Measurements from ENCODE around the gene USP44.
A peak's percentile ranks its signal among the peaks of the same experiment; 100 is the strongest.
"Not testable (repeated sequence)": the region's sequence is repeated elsewhere in the genome, so short reads cannot be mapped to it uniquely, and the experiment has no call there.

The USP44 gene

GRCh38 chr12:95505039-95505438 is 46.2 kb downstream of the USP44 start:
- DNase-seq = no peak

GRCh38 chr12:95504140-95504539 is 47.1 kb downstream of the USP44 start:
- no peak for DNase-seq

GRCh38 chr12:95499772-95500171 is 51.5 kb downstream of the USP44 start:
- no peak for DNase-seq

GRCh38 chr12:95498968-95499367 is 52.3 kb downstream of the USP44 start:
- DNase-seq = no peak

GRCh38 chr12:95497031-95497430 is 54.2 kb downstream of the USP44 start:
- DNase-seq = no peak

- no peak for DNase-seq
Measured at GRCh38 chr12:95495433-95495832, 55.8 kb downstream of the USP44 start.

- no peak for DNase-seq
Measured at GRCh38 chr12:95494888-95495287, 56.4 kb downstream of the USP44 start.

GRCh38 chr12:95492462-95492861 is 58.8 kb downstream of the USP44 start:
- DNase-seq = no peak

GRCh38 chr12:95487024-95487423 is 64.3 kb downstream of the USP44 start:
- no peak for DNase-seq

GRCh38 chr12:95484524-95484923 is 66.8 kb downstream of the USP44 start:
- no peak for DNase-seq

- not testable (repeated sequence) for DNase-seq
Measured at GRCh38 chr12:95482564-95482963, 68.7 kb downstream of the USP44 start.

GRCh38 chr12:95481888-95482287 is 69.4 kb downstream of the USP44 start:
- no peak for DNase-seq

- DNase-seq = no peak
Measured at GRCh38 chr12:95481072-95481471, 70.2 kb downstream of the USP44 start.

GRCh38 chr12:95480230-95480629 is 71.0 kb downstream of the USP44 start:
- DNase-seq = no peak

GRCh38 chr12:95474660-95474958 is 76.7 kb downstream of the USP44 start:
- DNase-seq = no peak

GRCh38 chr12:95473884-95474659 is 77.2 kb downstream of the USP44 start, which contains the start of gene METAP2:
TSS of gene METAP2 (plus strand) at chr12:95474152. CDS start at chr12:95474180, 28 bp downstream.
- peak; percentile 95 for DNase-seq

GRCh38 chr12:95473231-95473883 is 77.9 kb downstream of the USP44 start:
- peak; percentile 26 for DNase-seq

GRCh38 chr12:95470300-95470699 is 81.0 kb downstream of the USP44 start:
- no peak for DNase-seq

Data from stimulated activated naive CD4-positive, alpha-beta T cell treated with Interleukin-2 at 50 U/mL for 16 hours (primary cell).